HepG2 (cell line): ENCODE measurements around the gene CASP6. TPM values are rescaled to one million over a fixed set of nuclear protein-coding genes. Genes with fewer than 3 reads are reported as not detected.
A peak's percentile ranks its signal among the peaks of the same experiment; 100 is the strongest.

Experiments
- ATAC-seq: fragments of 200-7000 bp; cut with Tn5 transposase; 3 replicates; pipeline ENCODE4 v1.9.1; 2020; ENCODE audit warnings: mild to moderate bottlenecking, moderate library complexity
- BruUV-seq: library from RNA; stranded (reverse); fragments of 400-500 nt; replicated peaks from 2 replicates; lab custom pipeline; 2021; lab: Mats Ljungman, UMichigan
- CTCF ChIA-PET: fragments of 300-600 bp; formaldehyde crosslinking; extraction: SDS; loops from one replicate; lab custom pipeline; 2021; ENCODE audit warnings: low total read pairs, inconsistent platforms, low intra/inter-chr PET ratio; lab: Yijun Ruan, JAX
- POLR2A ChIA-PET: fragments of 350-600 bp; sonication (Branson Sonifier 250); formaldehyde crosslinking; loops from one replicate; lab custom pipeline; 2020; ENCODE audit warnings: antibody characterized with exemption, inconsistent platforms; lab: Yijun Ruan, JAX
- DNase-seq: peaks from one replicate; pipeline ENCODE4 v3.0.0-alpha.2; 2015; ENCODE audit warnings: low spot score
- FAIRE-seq: peaks from 3 replicates; lab custom pipeline; 2011; peaks lifted over from hg19 to GRCh38; lab: Jason Lieb, UNC
- H2AFZ ChIP-seq: one replicate; pipeline ENCODE4 v1.6.1; 2011; ENCODE audit warnings: low read length, inconsistent platforms
- H3K27ac ChIP-seq: fragments of 300-600 bp; 3 replicates; pipeline ENCODE4 v1.8.0; 2011; ENCODE audit warnings: mixed run types, mild to moderate bottlenecking, mixed read lengths, low read length, inconsistent platforms; ENCODE audit not compliant: insufficient read depth; ENCODE audit errors: extremely low read length
- H3K27me3 ChIP-seq, 2 experiments: fragments of 200-600 bp in 1 of 2; 2 replicates in 1 of 2; 3 replicates in 1 of 2; pipeline versions ENCODE4 v1.6.0 to v1.8.0; 2011; ENCODE audit warnings: low read length in 2 of 2, mild to moderate bottlenecking in 2 of 2, moderate library complexity in 2 of 2, inconsistent platforms in 1 of 2; ENCODE audit not compliant: insufficient read depth in 2 of 2, control insufficient read depth in 1 of 2
- H3K36me3 ChIP-seq, 2 experiments: fragments of 200-600 bp in 1 of 2; replicated peaks in 1 of 2; 2 replicates in 1 of 2; 3 replicates in 1 of 2; pipeline versions ENCODE4 v1.5.1 to v1.8.0; 2011; ENCODE audit warnings: low read length in 2 of 2, inconsistent platforms in 1 of 2; ENCODE audit not compliant: insufficient read depth in 2 of 2, control insufficient read depth in 1 of 2
- H3K4me1 ChIP-seq: 2 replicates; pipeline ENCODE4 v1.5.1; 2012; ENCODE audit warnings: low read length, inconsistent platforms; ENCODE audit not compliant: insufficient read depth
- H3K4me2 ChIP-seq: 2 replicates; pipeline ENCODE4 v1.6.0; 2011; ENCODE audit warnings: low read depth, low read length, inconsistent platforms
- H3K4me3 ChIP-seq, 3 experiments: fragments of 200-600 bp in 1 of 3; sonication (generic), shearing (Covaris generic) in 1 of 3; replicated peaks in 1 of 3; 2 replicates each; pipeline ENCODE4 v1.5.1; 2011 to 2016; ENCODE audit warnings: low read length in 3 of 3, inconsistent platforms in 2 of 3, low read depth in 2 of 3, mild to moderate bottlenecking in 2 of 3, control low read depth in 1 of 3, mixed read lengths in 1 of 3; ENCODE audit not compliant: insufficient read depth in 1 of 3
- H3K79me2 ChIP-seq: one replicate; pipeline ENCODE4 v1.6.1; 2011; ENCODE audit warnings: low read length, inconsistent platforms; ENCODE audit not compliant: insufficient read depth
- H3K9ac ChIP-seq: 2 replicates; pipeline ENCODE4 v1.6.0; 2011; ENCODE audit warnings: mild to moderate bottlenecking, low read depth, low read length, inconsistent platforms; ENCODE audit not compliant: insufficient read depth
- H3K9me3 ChIP-seq: 2 replicates; pipeline ENCODE4 v1.5.1; 2012; ENCODE audit warnings: mild to moderate bottlenecking, low read length
- H4K20me1 ChIP-seq: 2 replicates; pipeline ENCODE4 v1.6.0; 2011; ENCODE audit warnings: inconsistent platforms, mild to moderate bottlenecking, low read length, moderate library complexity; ENCODE audit not compliant: insufficient read depth
- CEBPB ChIP-seq: IDR thresholded peaks from 2 replicates; pipeline ENCODE4 v1.6.1; 2011; ENCODE audit warnings: low read depth, low read length, improper control_type of control experiment, borderline replicate concordance
- DNMT1 ChIP-seq: sonication (generic); formaldehyde crosslinking; IDR thresholded peaks from 2 replicates; pipeline ENCODE4 v1.5.1; 2020; ENCODE audit warnings: mild to moderate bottlenecking, missing genetic modification reagents
- ETV6 ChIP-seq: sonication (generic); formaldehyde crosslinking; conservative IDR thresholded peaks from 2 replicates; pipeline ENCODE4 v1.4.0; 2020; ENCODE audit warnings: missing genetic modification reagents
- KMT2A ChIP-seq: sonication (generic); formaldehyde crosslinking; IDR thresholded peaks from 2 replicates; pipeline ENCODE4 v1.4.0; 2020; ENCODE audit warnings: missing genetic modification reagents
- NCOA1 ChIP-seq: sonication (generic); formaldehyde crosslinking; IDR thresholded peaks from 2 replicates; pipeline ENCODE4 v1.9.0; 2021; ENCODE audit warnings: missing genetic modification reagents
- PAX8 ChIP-seq: sonication (generic); formaldehyde crosslinking; IDR thresholded peaks from 2 replicates; pipeline ENCODE4 v1.8.0; 2022; ENCODE audit warnings: mild to moderate bottlenecking, missing genetic modification reagents, borderline replicate concordance
- STAG1 ChIP-seq: sonication (generic); formaldehyde crosslinking; IDR thresholded peaks from 2 replicates; pipeline ENCODE4 v1.4.0; 2020; ENCODE audit warnings: missing genetic modification reagents
- ZNF33B ChIP-seq: sonication (generic); formaldehyde crosslinking; IDR thresholded peaks from 2 replicates; pipeline ENCODE4 v1.5.1; 2020; ENCODE audit warnings: mild to moderate bottlenecking, missing genetic modification reagents
- ZNF549 ChIP-seq: sonication (generic); formaldehyde crosslinking; IDR thresholded peaks from 2 replicates; pipeline ENCODE4 v1.5.0; 2020; ENCODE audit warnings: missing genetic modification reagents
- WGBS: methylation state at CpG from one replicate; pipeline ENCODE4 v1.1.6; 2017; ENCODE audit warnings: low lambda C conversion rate; 5-methylcytosine and 5-hydroxymethylcytosine counted together
- in situ Hi-C: cut with HindIII; loops from 2 replicates; pipeline ENCODE4 v1.10.0; 2017; ENCODE audit warnings: low pct_unique_long_range_greater_than_20kb; ENCODE audit not compliant: extremely low pct_ligation_motif_present
- intact Hi-C: fragments of 100-400 bp; cut with micrococcal nuclease; formaldehyde crosslinking; loops from one replicate; pipeline ENCODE4 v1.10.0; 2022; ENCODE audit not compliant: unreplicated experiment
- polyA plus RNA-seq, 8 experiments: library from polyadenylated mRNA; depleted of rRNA in 3 of 8; stranded (reverse) in 7 of 8; unstranded in 1 of 8; fragments of >200 nt; fragmentation: Illumina TruSeq in 4 of 8; extraction: Trizol in 4 of 8; gene quantifications; 2 replicates each; pipeline versions ENCODE4 v1.2.1 to v1.2.3, GENCODE V29; 2011 to 2016; ENCODE audit warnings: low read depth in 4 of 8, missing spikeins in 1 of 8, mixed read lengths in 1 of 8; ENCODE audit not compliant: insufficient read depth in 1 of 8
- total RNA-seq, 5 experiments: library from RNA; depleted of rRNA; stranded (reverse); fragments of >200 nt; fragmentation: Illumina TruSeq; extraction: Trizol; gene quantifications; 2 replicates each; pipeline ENCODE4 v1.2.3, GENCODE V29; 2016; ENCODE audit warnings: low read depth in 1 of 5
- TF ChIP-seq, protein P1 (sequence below): sonication (generic); formaldehyde crosslinking; IDR thresholded peaks from 2 replicates; pipeline ENCODE4 v1.5.0; 2020; ENCODE audit warnings: missing genetic modification reagents
- TF ChIP-seq, protein P2 (sequence below): sonication (generic); formaldehyde crosslinking; IDR thresholded peaks from 2 replicates; pipeline ENCODE4 v1.5.0; 2020; ENCODE audit warnings: mild to moderate bottlenecking, missing genetic modification reagents, moderate library complexity

CASP6 gene
- total and polyA plus RNA-seq, 2 of the 13 experiments (the other 11 are each of a cell fraction or from before 2014, with no cell fraction given) = 19.7 to 34.6 TPM

DNA sequence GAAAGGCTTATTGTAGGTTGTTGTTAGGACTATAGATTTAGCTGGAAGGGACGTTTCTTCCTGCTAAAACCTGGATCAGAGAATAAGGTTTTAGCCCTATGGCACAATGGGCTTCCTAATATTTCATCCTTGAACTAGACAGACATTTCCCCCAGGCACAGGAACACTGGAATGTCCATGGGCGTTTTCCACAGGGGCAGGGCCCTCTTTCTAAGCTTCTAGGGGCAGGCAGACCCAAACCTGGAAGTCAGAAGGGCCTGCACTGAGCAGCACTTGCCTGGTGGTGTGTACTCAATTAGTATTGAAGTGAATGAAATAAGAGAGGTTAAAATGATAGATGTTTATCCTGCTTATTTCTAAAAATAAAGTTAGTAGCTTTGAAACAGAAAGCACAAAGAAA, 41.1 kb downstream of the CASP6 start:
- Histone ChIP-seq H3K36me3 (peaks cover 0 to 9% of the 10 kb centered on the region in 2 experiments; a peak in 1 of 5 replicates), H3K27ac (no peak overlapping the region), H4K20me1 (no peaks in the 10 kb centered on the region), H3K4me2 (no peak overlapping the region), H3K4me3 (no peak overlapping the region), H3K27me3 (no peaks in the 10 kb centered on the region), H3K79me2 (no peaks in the 10 kb centered on the region), H3K9ac (no peak overlapping the region), H2AFZ (no peak overlapping the region), H3K9me3 (no peaks in the 10 kb centered on the region), H3K4me1 (peaks cover 8% of the 10 kb centered on the region)
- 51% methylated on average over 2 of the region's 2 CpGs for WGBS
- intact Hi-C loops = no loop called here
- FAIRE-seq (no peak), ATAC-seq (no peak), DNase-seq (no peak)
- TF ChIP-seq KMT2A (no peak), PAX8 (CRISPR knock-in tag) (no peak), NCOA1 (CRISPR knock-in tag) (no peak)
- ChIA-PET POLR2A (no interaction called here), CTCF (no interaction called here)
- in situ Hi-C loops = loop anchor here (5.0 kb wide), 1 partner anchor 55 kb away; no protein-coding TSS in a partner anchor
- no TSS peak for BruUV-seq

DNA sequence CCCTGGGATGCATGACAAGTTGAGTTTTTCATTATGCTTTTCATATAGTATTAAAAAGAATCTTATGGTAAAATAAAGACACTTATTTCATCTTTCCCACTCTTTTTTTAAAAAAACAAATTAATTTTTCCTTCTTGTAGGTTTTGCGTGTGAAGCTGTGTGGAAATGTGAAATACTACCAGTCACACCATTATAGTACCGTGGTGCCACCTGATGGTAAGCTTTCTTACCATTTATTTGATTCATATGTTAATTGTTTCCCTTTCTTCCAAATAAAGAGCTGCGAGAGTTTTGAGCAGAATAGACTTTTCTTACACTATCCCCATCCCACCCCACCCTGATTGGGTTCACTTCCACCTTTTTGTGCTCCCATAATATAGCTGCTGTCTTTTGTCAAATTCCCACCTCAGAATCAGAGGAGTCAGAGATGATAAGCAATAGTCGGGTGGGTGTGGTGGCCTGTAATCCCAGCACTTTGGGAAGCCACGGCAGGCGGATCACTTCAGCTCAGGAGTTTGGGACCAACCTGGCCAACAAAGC, 44.3 kb downstream of the CASP6 start:
- 82% methylated on average over 6 of the region's 6 CpGs for WGBS
- H3K4me3 ChIP-seq = no peak overlapping the region
- H3K9ac ChIP-seq = no peak overlapping the region
- intact Hi-C loops (loop anchor here (10.0 kb wide), 2 partner anchors 94 to 316 kb away; partner anchors contain the start of gene MCUB), in situ Hi-C loops (loop anchor here (10.0 kb wide), 1 partner anchor 234 kb away; no protein-coding TSS in a partner anchor)
- CTCF ChIA-PET = no interaction called here
- DNase-seq = no peak
- no peaks in the 10 kb centered on the region for H3K27me3 ChIP-seq
- POLR2A ChIA-PET = no interaction called here
- H3K27ac ChIP-seq = no peak overlapping the region
- no TSS peak for BruUV-seq
- H2AFZ ChIP-seq = no peak overlapping the region
- H3K4me1 ChIP-seq = peaks cover 8% of the 10 kb centered on the region
- FAIRE-seq = no peak
- H3K79me2 ChIP-seq = no peaks in the 10 kb centered on the region
- H3K4me2 ChIP-seq = no peak overlapping the region
- peaks cover 0 to 9% of the 10 kb centered on the region in 2 experiments; a peak in 2 of 5 replicates for H3K36me3 ChIP-seq
- H3K9me3 ChIP-seq = no peaks in the 10 kb centered on the region
- ATAC-seq = no peak
- H4K20me1 ChIP-seq = no peaks in the 10 kb centered on the region
- TF ChIP-seq, protein P1, sequence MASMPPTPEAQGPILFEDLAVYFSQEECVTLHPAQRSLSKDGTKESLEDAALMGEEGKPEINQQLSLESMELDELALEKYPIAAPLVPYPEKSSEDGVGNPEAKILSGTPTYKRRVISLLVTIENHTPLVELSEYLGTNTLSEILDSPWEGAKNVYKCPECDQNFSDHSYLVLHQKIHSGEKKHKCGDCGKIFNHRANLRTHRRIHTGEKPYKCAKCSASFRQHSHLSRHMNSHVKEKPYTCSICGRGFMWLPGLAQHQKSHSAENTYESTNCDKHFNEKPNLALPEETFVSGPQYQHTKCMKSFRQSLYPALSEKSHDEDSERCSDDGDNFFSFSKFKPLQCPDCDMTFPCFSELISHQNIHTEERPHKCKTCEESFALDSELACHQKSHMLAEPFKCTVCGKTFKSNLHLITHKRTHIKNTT (CRISPR knock-in tag) = no peak
- TF ChIP-seq, protein P2, sequence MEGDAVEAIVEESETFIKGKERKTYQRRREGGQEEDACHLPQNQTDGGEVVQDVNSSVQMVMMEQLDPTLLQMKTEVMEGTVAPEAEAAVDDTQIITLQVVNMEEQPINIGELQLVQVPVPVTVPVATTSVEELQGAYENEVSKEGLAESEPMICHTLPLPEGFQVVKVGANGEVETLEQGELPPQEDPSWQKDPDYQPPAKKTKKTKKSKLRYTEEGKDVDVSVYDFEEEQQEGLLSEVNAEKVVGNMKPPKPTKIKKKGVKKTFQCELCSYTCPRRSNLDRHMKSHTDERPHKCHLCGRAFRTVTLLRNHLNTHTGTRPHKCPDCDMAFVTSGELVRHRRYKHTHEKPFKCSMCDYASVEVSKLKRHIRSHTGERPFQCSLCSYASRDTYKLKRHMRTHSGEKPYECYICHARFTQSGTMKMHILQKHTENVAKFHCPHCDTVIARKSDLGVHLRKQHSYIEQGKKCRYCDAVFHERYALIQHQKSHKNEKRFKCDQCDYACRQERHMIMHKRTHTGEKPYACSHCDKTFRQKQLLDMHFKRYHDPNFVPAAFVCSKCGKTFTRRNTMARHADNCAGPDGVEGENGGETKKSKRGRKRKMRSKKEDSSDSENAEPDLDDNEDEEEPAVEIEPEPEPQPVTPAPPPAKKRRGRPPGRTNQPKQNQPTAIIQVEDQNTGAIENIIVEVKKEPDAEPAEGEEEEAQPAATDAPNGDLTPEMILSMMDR (CRISPR knock-in tag) = 0 out of 2 replicates have a peak, but pooled peaks have one; percentile 7
- TF ChIP-seq STAG1 (CRISPR knock-in tag) = peak; percentile 26; the same call in 1 of the 2 replicates
- no peak for TF ChIP-seq ETV6 (CRISPR knock-in tag)
- TF ChIP-seq ZNF33B (CRISPR knock-in tag) = no peak
- no peak for TF ChIP-seq ZNF549
- TF ChIP-seq CEBPB = no peak
- no peak for TF ChIP-seq DNMT1 (CRISPR knock-in tag)
